ENCODE measurements around the gene SBNO2.

DNA sequence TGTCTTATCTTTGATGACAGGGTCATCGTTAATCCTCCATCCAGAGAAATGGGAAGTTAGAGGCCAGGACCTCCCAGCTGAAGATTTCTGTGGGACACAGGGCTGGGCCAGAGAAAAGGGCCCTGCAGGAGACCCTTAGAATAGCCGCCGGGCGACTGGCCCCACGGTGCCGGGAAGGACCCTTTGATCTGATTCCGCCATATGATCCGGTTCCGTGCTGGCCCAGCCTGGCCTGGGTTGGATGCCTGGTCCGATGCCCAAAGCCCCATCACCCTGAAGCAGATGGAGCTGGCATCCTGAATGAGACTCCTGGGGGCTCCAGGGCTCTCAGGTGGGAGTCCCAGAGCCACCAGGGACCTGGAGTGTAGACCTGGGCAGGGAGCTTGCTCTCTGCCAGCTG, 25.5 kb upstream of the SBNO2 start:
- TF ChIP-seq, protein P1, sequence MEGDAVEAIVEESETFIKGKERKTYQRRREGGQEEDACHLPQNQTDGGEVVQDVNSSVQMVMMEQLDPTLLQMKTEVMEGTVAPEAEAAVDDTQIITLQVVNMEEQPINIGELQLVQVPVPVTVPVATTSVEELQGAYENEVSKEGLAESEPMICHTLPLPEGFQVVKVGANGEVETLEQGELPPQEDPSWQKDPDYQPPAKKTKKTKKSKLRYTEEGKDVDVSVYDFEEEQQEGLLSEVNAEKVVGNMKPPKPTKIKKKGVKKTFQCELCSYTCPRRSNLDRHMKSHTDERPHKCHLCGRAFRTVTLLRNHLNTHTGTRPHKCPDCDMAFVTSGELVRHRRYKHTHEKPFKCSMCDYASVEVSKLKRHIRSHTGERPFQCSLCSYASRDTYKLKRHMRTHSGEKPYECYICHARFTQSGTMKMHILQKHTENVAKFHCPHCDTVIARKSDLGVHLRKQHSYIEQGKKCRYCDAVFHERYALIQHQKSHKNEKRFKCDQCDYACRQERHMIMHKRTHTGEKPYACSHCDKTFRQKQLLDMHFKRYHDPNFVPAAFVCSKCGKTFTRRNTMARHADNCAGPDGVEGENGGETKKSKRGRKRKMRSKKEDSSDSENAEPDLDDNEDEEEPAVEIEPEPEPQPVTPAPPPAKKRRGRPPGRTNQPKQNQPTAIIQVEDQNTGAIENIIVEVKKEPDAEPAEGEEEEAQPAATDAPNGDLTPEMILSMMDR (conservative IDR thresholded peaks at IDR 0.05; ENCODE audit: low read depth in 2 of 2) = no peak
- TF ChIP-seq REST (IDR thresholded peaks at IDR 0.05; ENCODE audit: unreplicated experiment) = no peak
- TF ChIP-seq EZH2 (IDR thresholded peaks at IDR 0.05; ENCODE audit: low read depth, unreplicated experiment) = no peak
- no peak for TF ChIP-seq POLR2AphosphoS5 (IDR thresholded peaks at IDR 0.05; ENCODE audit: low read depth)
- TF ChIP-seq NANOG (IDR thresholded peaks at IDR 0.05; ENCODE audit: borderline replicate concordance) = no peak
- TF ChIP-seq JUNB (IDR thresholded peaks at IDR 0.05; ENCODE audit: unreplicated experiment) = no peak
- TF ChIP-seq, protein P2, sequence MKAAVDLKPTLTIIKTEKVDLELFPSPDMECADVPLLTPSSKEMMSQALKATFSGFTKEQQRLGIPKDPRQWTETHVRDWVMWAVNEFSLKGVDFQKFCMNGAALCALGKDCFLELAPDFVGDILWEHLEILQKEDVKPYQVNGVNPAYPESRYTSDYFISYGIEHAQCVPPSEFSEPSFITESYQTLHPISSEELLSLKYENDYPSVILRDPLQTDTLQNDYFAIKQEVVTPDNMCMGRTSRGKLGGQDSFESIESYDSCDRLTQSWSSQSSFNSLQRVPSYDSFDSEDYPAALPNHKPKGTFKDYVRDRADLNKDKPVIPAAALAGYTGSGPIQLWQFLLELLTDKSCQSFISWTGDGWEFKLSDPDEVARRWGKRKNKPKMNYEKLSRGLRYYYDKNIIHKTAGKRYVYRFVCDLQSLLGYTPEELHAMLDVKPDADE (IDR thresholded peaks at IDR 0.05) = no peak
- no peak for TF ChIP-seq EZH2phosphoT487 (IDR thresholded peaks at IDR 0.05; ENCODE audit: unreplicated experiment)
- TF ChIP-seq, protein P3, sequence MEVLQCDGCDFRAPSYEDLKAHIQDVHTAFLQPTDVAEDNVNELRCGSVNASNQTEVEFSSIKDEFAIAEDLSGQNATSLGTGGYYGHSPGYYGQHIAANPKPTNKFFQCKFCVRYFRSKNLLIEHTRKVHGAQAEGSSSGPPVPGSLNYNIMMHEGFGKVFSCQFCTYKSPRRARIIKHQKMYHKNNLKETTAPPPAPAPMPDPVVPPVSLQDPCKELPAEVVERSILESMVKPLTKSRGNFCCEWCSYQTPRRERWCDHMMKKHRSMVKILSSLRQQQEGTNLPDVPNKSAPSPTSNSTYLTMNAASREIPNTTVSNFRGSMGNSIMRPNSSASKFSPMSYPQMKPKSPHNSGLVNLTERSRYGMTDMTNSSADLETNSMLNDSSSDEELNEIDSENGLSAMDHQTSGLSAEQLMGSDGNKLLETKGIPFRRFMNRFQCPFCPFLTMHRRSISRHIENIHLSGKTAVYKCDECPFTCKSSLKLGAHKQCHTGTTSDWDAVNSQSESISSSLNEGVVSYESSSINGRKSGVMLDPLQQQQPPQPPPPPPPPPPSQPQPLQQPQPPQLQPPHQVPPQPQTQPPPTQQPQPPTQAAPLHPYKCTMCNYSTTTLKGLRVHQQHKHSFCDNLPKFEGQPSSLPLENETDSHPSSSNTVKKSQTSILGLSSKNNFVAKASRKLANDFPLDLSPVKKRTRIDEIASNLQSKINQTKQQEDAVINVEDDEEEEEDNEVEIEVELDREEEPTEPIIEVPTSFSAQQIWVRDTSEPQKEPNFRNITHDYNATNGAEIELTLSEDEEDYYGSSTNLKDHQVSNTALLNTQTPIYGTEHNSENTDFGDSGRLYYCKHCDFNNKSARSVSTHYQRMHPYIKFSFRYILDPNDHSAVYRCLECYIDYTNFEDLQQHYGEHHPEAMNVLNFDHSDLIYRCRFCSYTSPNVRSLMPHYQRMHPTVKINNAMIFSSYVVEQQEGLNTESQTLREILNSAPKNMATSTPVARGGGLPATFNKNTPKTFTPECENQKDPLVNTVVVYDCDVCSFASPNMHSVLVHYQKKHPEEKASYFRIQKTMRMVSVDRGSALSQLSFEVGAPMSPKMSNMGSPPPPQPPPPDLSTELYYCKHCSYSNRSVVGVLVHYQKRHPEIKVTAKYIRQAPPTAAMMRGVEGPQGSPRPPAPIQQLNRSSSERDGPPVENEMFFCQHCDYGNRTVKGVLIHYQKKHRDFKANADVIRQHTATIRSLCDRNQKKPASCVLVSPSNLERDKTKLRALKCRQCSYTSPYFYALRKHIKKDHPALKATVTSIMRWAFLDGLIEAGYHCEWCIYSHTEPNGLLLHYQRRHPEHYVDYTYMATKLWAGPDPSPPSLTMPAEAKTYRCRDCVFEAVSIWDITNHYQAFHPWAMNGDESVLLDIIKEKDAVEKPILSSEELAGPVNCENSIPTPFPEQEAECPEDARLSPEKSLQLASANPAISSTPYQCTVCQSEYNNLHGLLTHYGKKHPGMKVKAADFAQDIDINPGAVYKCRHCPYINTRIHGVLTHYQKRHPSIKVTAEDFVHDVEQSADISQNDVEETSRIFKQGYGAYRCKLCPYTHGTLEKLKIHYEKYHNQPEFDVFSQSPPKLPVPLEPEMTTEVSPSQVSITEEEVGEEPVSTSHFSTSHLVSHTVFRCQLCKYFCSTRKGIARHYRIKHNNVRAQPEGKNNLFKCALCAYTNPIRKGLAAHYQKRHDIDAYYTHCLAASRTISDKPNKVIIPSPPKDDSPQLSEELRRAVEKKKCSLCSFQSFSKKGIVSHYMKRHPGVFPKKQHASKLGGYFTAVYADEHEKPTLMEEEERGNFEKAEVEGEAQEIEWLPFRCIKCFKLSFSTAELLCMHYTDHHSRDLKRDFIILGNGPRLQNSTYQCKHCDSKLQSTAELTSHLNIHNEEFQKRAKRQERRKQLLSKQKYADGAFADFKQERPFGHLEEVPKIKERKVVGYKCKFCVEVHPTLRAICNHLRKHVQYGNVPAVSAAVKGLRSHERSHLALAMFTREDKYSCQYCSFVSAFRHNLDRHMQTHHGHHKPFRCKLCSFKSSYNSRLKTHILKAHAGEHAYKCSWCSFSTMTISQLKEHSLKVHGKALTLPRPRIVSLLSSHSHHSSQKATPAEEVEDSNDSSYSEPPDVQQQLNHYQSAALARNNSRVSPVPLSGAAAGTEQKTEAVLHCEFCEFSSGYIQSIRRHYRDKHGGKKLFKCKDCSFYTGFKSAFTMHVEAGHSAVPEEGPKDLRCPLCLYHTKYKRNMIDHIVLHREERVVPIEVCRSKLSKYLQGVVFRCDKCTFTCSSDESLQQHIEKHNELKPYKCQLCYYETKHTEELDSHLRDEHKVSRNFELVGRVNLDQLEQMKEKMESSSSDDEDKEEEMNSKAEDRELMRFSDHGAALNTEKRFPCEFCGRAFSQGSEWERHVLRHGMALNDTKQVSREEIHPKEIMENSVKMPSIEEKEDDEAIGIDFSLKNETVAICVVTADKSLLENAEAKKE (CRISPR knock-in tag; IDR thresholded peaks at IDR 0.05) = no peak

Measured in GM23338 (cell line).